ENCODE data around the gene OPA3.

Gene OPA3

DNA sequence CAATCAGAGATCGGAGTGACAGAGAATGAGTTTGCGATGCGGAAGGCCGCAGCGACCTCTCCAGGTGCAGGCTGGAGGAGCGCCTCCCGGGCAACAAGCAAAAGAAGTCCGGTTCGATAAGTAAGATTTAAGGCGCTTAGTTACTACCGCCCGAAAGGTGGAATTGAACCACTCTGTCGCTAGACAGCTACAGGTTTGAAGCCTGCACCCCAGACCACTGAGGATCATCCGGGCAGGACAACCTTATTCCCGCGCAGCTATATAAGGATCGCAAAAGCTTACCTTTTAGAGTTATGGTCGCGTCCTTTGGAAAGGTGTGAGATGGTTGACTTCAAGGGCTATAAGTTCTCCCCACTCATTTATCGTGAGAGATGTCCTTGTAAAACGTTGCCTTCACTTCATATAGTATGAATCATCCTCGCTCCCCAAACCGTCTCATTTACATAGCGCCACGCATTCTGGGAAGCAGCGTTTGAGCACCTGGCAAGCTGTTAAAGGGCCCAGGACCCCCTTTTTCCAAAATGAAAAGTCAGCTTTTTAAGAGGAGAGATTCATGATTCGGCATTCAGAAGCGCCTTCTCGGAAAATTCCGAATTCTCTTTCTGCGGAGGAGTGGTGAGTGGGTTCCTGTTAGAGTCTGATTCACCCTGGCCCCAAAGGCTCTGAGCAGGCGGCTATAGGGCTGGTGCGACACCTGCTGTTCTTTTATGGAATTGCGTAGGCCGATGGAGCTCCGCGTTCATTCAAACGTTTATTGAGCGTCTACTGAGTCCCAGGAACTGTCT lies 106.0 kb downstream of the OPA3 start:
- peak overlapping the region; percentile 73 for H3K4me3 ChIP-seq (ENCODE audit: low read length)
- DNase-seq (ENCODE audit: low read depth), result peak; percentile 86
- TF ChIP-seq, protein P1, sequence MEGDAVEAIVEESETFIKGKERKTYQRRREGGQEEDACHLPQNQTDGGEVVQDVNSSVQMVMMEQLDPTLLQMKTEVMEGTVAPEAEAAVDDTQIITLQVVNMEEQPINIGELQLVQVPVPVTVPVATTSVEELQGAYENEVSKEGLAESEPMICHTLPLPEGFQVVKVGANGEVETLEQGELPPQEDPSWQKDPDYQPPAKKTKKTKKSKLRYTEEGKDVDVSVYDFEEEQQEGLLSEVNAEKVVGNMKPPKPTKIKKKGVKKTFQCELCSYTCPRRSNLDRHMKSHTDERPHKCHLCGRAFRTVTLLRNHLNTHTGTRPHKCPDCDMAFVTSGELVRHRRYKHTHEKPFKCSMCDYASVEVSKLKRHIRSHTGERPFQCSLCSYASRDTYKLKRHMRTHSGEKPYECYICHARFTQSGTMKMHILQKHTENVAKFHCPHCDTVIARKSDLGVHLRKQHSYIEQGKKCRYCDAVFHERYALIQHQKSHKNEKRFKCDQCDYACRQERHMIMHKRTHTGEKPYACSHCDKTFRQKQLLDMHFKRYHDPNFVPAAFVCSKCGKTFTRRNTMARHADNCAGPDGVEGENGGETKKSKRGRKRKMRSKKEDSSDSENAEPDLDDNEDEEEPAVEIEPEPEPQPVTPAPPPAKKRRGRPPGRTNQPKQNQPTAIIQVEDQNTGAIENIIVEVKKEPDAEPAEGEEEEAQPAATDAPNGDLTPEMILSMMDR (IDR thresholded peaks at IDR 0.05; ENCODE audit: insufficient read depth, low read depth, low read length, missing control alignments), result peak; percentile 98

DNA sequence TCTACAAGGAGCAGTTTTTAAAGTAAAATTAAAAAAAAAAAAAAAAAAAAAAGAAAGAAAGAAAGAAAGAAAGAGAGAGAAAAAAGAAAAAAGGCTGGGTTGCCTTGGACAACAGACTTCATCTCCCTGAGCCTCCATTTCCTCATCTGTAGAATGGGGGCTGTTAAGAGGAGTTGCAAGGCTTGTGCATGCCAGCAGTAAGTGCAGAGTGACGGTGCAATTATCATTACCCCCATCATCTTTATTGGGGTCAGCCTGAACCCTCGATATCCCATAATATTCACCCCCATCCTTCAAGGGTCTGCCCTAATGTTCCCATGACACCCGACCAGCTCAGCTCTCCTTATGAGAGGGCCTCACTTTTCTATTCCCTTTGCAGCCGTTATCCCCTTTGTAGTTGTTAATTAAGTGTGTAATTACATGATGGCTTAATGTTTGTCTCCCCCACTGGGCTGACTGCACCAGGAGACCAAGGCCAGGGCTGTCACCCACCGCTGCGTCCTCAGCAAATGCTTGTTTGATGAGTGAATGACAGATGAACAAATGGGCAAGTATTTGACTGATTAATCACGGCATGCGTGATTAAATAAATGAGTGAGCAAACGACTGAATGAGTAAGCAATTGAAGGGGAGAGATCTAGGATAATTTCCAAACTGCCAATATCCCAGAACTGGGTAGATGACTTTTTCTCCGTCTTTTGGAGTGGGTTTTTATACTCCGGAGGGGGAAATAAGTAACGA lies 106.7 kb downstream of the OPA3 start:
- TF ChIP-seq, protein P1 (IDR thresholded peaks at IDR 0.05; ENCODE audit: insufficient read depth, low read depth, low read length, missing control alignments), result no peak
- DNase-seq (ENCODE audit: low read depth), result peak; percentile 90
- H3K4me3 ChIP-seq (ENCODE audit: low read length), result peak overlapping the region; percentile 73
